ENCODE results near the gene HPSE2. TPM values are rescaled to one million over a fixed set of nuclear protein-coding genes. Genes with fewer than 3 reads are reported as not detected.

Gene HPSE2
- total RNA-seq, 1 donor = not detected

- Histone ChIP-seq H3K4me1 (ENCODE audit: insufficient read depth, low read length) (no peaks in the 10 kb centered on the region), H3K4me3 (ENCODE audit: low read length) (no peak overlapping the region), H3K27me3 (ENCODE audit: insufficient read depth, low read length) (no peaks in the 10 kb centered on the region), H3K9me3 (ENCODE audit: low read depth, low read length) (no peaks in the 10 kb centered on the region)
These were observed 811.1 kb downstream of the HPSE2 start for GRCh38 chr10:98424295-98425254.

- H3K4me3 ChIP-seq (ENCODE audit: low read length) = no peak overlapping the region
- no peaks in the 10 kb centered on the region for H3K4me1 ChIP-seq (ENCODE audit: insufficient read depth, low read length)
- no peaks in the 10 kb centered on the region for H3K27me3 ChIP-seq (ENCODE audit: insufficient read depth, low read length)
- H3K9me3 ChIP-seq (ENCODE audit: low read depth, low read length) = no peaks in the 10 kb centered on the region
These were observed 811.9 kb downstream of the HPSE2 start for GRCh38 chr10:98423691-98424120.

- H3K4me3 ChIP-seq (ENCODE audit: low read length) = no peak overlapping the region
- no peaks in the 10 kb centered on the region for H3K27me3 ChIP-seq (ENCODE audit: insufficient read depth, low read length)
- no peaks in the 10 kb centered on the region for H3K4me1 ChIP-seq (ENCODE audit: insufficient read depth, low read length)
- H3K9me3 ChIP-seq (ENCODE audit: low read depth, low read length) = no peaks in the 10 kb centered on the region
These were observed 813.5 kb downstream of the HPSE2 start for GRCh38 chr10:98422182-98422581.

GRCh38 chr10:98420786-98421185, 814.9 kb downstream of the HPSE2 start:
- H3K4me3 ChIP-seq (ENCODE audit: low read length) = no peak overlapping the region
- no peaks in the 10 kb centered on the region for H3K4me1 ChIP-seq (ENCODE audit: insufficient read depth, low read length)
- H3K27me3 ChIP-seq (ENCODE audit: insufficient read depth, low read length) = no peaks in the 10 kb centered on the region
- H3K9me3 ChIP-seq (ENCODE audit: low read depth, low read length) = no peaks in the 10 kb centered on the region

GRCh38 chr10:98419469-98420261, 816.0 kb downstream of the HPSE2 start:
- Histone ChIP-seq H3K27me3 (ENCODE audit: insufficient read depth, low read length) (no peaks in the 10 kb centered on the region), H3K9me3 (ENCODE audit: low read depth, low read length) (no peaks in the 10 kb centered on the region), H3K4me3 (ENCODE audit: low read length) (no peak overlapping the region), H3K4me1 (ENCODE audit: insufficient read depth, low read length) (peaks cover 9% of the 10 kb centered on the region)

- H3K27me3 ChIP-seq (ENCODE audit: insufficient read depth, low read length) = no peaks in the 10 kb centered on the region
- H3K4me3 ChIP-seq (ENCODE audit: low read length) = no peak overlapping the region
- H3K4me1 ChIP-seq (ENCODE audit: insufficient read depth, low read length) = peaks cover 16% of the 10 kb centered on the region
- no peaks in the 10 kb centered on the region for H3K9me3 ChIP-seq (ENCODE audit: low read depth, low read length)
These were observed 816.8 kb downstream of the HPSE2 start for GRCh38 chr10:98418665-98419468.

GRCh38 chr10:98417973-98418664, 817.5 kb downstream of the HPSE2 start:
- Histone ChIP-seq H3K4me3 (ENCODE audit: low read length) (no peak overlapping the region), H3K27me3 (ENCODE audit: insufficient read depth, low read length) (no peaks in the 10 kb centered on the region), H3K4me1 (ENCODE audit: insufficient read depth, low read length) (peaks cover 16% of the 10 kb centered on the region), H3K9me3 (ENCODE audit: low read depth, low read length) (no peaks in the 10 kb centered on the region)

GRCh38 chr10:98417481-98417959, 818.1 kb downstream of the HPSE2 start:
- Histone ChIP-seq H3K4me3 (ENCODE audit: low read length) (no peak overlapping the region), H3K27me3 (ENCODE audit: insufficient read depth, low read length) (no peaks in the 10 kb centered on the region), H3K4me1 (ENCODE audit: insufficient read depth, low read length) (peaks cover 16% of the 10 kb centered on the region), H3K9me3 (ENCODE audit: low read depth, low read length) (no peaks in the 10 kb centered on the region)

GRCh38 chr10:98416606-98417388, 818.9 kb downstream of the HPSE2 start:
- no peaks in the 10 kb centered on the region for H3K27me3 ChIP-seq (ENCODE audit: insufficient read depth, low read length)
- H3K4me1 ChIP-seq (ENCODE audit: insufficient read depth, low read length) = peaks cover 16% of the 10 kb centered on the region
- no peak overlapping the region for H3K4me3 ChIP-seq (ENCODE audit: low read length)
- no peaks in the 10 kb centered on the region for H3K9me3 ChIP-seq (ENCODE audit: low read depth, low read length)

- no peak overlapping the region for H3K4me3 ChIP-seq (ENCODE audit: low read length)
- peaks cover 16% of the 10 kb centered on the region for H3K4me1 ChIP-seq (ENCODE audit: insufficient read depth, low read length)
- H3K27me3 ChIP-seq (ENCODE audit: insufficient read depth, low read length) = no peaks in the 10 kb centered on the region
- H3K9me3 ChIP-seq (ENCODE audit: low read depth, low read length) = no peaks in the 10 kb centered on the region
These were observed 819.9 kb downstream of the HPSE2 start for GRCh38 chr10:98415731-98416119.

GRCh38 chr10:98414932-98415730, 820.5 kb downstream of the HPSE2 start, which contains the start of gene PYROXD2:
Gene PYROXD2, minus strand, starts transcription at chr10:98415182. Its CDS starts 47 bp downstream, at chr10:98415135.
- H3K27me3 ChIP-seq (ENCODE audit: insufficient read depth, low read length) = no peaks in the 10 kb centered on the region
- H3K4me3 ChIP-seq (ENCODE audit: low read length) = peak within 1 kb of the TSS; percentile 30
- no peaks in the 10 kb centered on the region for H3K9me3 ChIP-seq (ENCODE audit: low read depth, low read length)
- H3K4me1 ChIP-seq (ENCODE audit: insufficient read depth, low read length) = peaks cover 16% of the 10 kb centered on the region

GRCh38 chr10:98414578-98414931, 821.1 kb downstream of the HPSE2 start:
- H3K9me3 ChIP-seq (ENCODE audit: low read depth, low read length) = no peaks in the 10 kb centered on the region
- no peaks in the 10 kb centered on the region for H3K27me3 ChIP-seq (ENCODE audit: insufficient read depth, low read length)
- peaks cover 16% of the 10 kb centered on the region for H3K4me1 ChIP-seq (ENCODE audit: insufficient read depth, low read length)
- H3K4me3 ChIP-seq (ENCODE audit: low read length) = peak overlapping the region; percentile 30

GRCh38 chr10:98411768-98412167, 823.9 kb downstream of the HPSE2 start:
- H3K4me1 ChIP-seq (ENCODE audit: insufficient read depth, low read length) = peaks cover 16% of the 10 kb centered on the region
- no peaks in the 10 kb centered on the region for H3K27me3 ChIP-seq (ENCODE audit: insufficient read depth, low read length)
- H3K9me3 ChIP-seq (ENCODE audit: low read depth, low read length) = no peaks in the 10 kb centered on the region
- H3K4me3 ChIP-seq (ENCODE audit: low read length) = no peak overlapping the region

Measured in mononuclear cell (primary cell).